Measurements from ENCODE around the gene JAZF1.

DNA sequence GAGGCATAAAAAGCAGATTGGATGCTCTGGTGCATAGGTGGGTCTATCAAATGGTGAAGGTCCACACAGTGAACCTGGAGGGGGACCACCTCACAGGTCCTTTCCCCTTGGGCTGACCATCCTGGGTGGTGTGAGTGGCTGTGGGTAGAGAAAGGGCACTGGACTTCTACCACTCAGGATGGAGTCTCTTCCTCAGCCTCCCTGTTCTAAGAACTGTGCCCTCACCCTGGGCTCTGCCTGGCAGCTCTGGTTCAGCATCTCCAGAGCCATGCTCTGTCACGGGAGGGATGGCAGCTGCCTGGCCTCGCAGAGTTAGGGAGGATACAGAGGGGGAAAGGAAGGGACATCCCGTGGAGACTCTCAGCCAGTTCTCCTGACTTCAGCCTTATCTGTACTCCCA is 318.8 kb downstream of the JAZF1 start:
- TF ChIP-seq, protein P1, sequence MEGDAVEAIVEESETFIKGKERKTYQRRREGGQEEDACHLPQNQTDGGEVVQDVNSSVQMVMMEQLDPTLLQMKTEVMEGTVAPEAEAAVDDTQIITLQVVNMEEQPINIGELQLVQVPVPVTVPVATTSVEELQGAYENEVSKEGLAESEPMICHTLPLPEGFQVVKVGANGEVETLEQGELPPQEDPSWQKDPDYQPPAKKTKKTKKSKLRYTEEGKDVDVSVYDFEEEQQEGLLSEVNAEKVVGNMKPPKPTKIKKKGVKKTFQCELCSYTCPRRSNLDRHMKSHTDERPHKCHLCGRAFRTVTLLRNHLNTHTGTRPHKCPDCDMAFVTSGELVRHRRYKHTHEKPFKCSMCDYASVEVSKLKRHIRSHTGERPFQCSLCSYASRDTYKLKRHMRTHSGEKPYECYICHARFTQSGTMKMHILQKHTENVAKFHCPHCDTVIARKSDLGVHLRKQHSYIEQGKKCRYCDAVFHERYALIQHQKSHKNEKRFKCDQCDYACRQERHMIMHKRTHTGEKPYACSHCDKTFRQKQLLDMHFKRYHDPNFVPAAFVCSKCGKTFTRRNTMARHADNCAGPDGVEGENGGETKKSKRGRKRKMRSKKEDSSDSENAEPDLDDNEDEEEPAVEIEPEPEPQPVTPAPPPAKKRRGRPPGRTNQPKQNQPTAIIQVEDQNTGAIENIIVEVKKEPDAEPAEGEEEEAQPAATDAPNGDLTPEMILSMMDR (IDR thresholded peaks at IDR 0.05) = no peak
- no peak for TF ChIP-seq POLR2A (IDR thresholded peaks at IDR 0.05)
